Stimulated activated CD4-positive, alpha-beta T cell treated with anti-CD3 and anti-CD28 coated beads, Interleukin-4, amount 100 ng/mL, for 24 hours (primary cell): ENCODE data around the gene TFCP2.
"Not testable (repeated sequence)": the region's sequence is repeated elsewhere in the genome, so short reads cannot be mapped to it uniquely, and the experiment has no call there.

Experiments used
- DNase-seq: peaks from one replicate; pipeline ENCODE4 v3.0.0-alpha.2; 2020

TFCP2 gene

GRCh38 chr12:51078346-51078745 is 94.6 kb downstream of the TFCP2 start:
- not testable (repeated sequence) for DNase-seq

GRCh38 chr12:51077930-51078329 is 95.0 kb downstream of the TFCP2 start:
- no peak for DNase-seq

- peak; percentile 23 for DNase-seq
Measured at GRCh38 chr12:51076236-51076930, 96.6 kb downstream of the TFCP2 start.

- DNase-seq: no peak
Measured at GRCh38 chr12:51075390-51075789, 97.5 kb downstream of the TFCP2 start.

GRCh38 chr12:51071663-51072062 is 101.3 kb downstream of the TFCP2 start:
- DNase-seq: no peak

GRCh38 chr12:51070004-51070403 is 102.9 kb downstream of the TFCP2 start:
- DNase-seq: no peak

GRCh38 chr12:51067771-51068170 is 105.2 kb downstream of the TFCP2 start:
- no peak for DNase-seq

- no peak for DNase-seq
Measured at GRCh38 chr12:51067229-51067628, 105.7 kb downstream of the TFCP2 start.

GRCh38 chr12:51065530-51065929 is 107.4 kb downstream of the TFCP2 start:
- DNase-seq: no peak

- no peak for DNase-seq
Measured at GRCh38 chr12:51062631-51063397, 110.1 kb downstream of the TFCP2 start.

- DNase-seq: no peak
Measured at GRCh38 chr12:51059086-51059485, 113.8 kb downstream of the TFCP2 start.

GRCh38 chr12:51056242-51056641 is 116.7 kb downstream of the TFCP2 start:
- no peak for DNase-seq

- DNase-seq: no peak
Measured at GRCh38 chr12:51055060-51055459, 117.9 kb downstream of the TFCP2 start.

GRCh38 chr12:51051787-51052186 is 121.1 kb downstream of the TFCP2 start:
- DNase-seq: no peak

GRCh38 chr12:51049525-51049924 is 123.4 kb downstream of the TFCP2 start:
- no peak for DNase-seq

GRCh38 chr12:51048661-51049251 is 124.2 kb downstream of the TFCP2 start:
- DNase-seq: peak; percentile 12

- peak; percentile 92 for DNase-seq
Measured at GRCh38 chr12:51047655-51048540, 125.0 kb downstream of the TFCP2 start, which contains the start of gene LETMD1. LETMD1 (plus strand) TSS chr12:51048327; CDS start chr12:51048357, 30 bp downstream.
